NCI-H187 (cell line): ENCODE results near the gene SPOCD1.

Experiments
- DNase-seq, 2 experiments: peaks; one replicate each; lab custom pipeline; 2025; lab: John Stamatoyannopoulos, UW

SPOCD1 gene

GRCh38 chr1:31755850-31756492, 59.9 kb downstream of the SPOCD1 start:
- DNase-seq: no peak

- DNase-seq: no peak
These were observed 60.6 kb downstream of the SPOCD1 start for GRCh38 chr1:31755197-31755611.

GRCh38 chr1:31754397-31754796, 61.4 kb downstream of the SPOCD1 start:
- no peak for DNase-seq

- DNase-seq: no peak
These were observed 62.0 kb downstream of the SPOCD1 start for GRCh38 chr1:31753707-31754349.

- no peak for DNase-seq
These were observed 62.8 kb downstream of the SPOCD1 start for GRCh38 chr1:31752952-31753475.

GRCh38 chr1:31752258-31752657, 63.6 kb downstream of the SPOCD1 start:
- no peak for DNase-seq

GRCh38 chr1:31751822-31752241, 64.0 kb downstream of the SPOCD1 start:
- DNase-seq: no peak

GRCh38 chr1:31750858-31751510, 64.8 kb downstream of the SPOCD1 start:
- no peak for DNase-seq

GRCh38 chr1:31749785-31750735, 65.8 kb downstream of the SPOCD1 start:
- no peak for DNase-seq

GRCh38 chr1:31748365-31748764, 67.5 kb downstream of the SPOCD1 start:
- no peak for DNase-seq

GRCh38 chr1:31747304-31747703, 68.5 kb downstream of the SPOCD1 start:
- DNase-seq: no peak

GRCh38 chr1:31746687-31747086, 69.1 kb downstream of the SPOCD1 start:
- DNase-seq: no peak

GRCh38 chr1:31745946-31746670, 69.7 kb downstream of the SPOCD1 start:
- no peak for DNase-seq

- no peak for DNase-seq
These were observed 70.5 kb downstream of the SPOCD1 start for GRCh38 chr1:31745096-31745945.

- no peak for DNase-seq
These were observed 71.5 kb downstream of the SPOCD1 start for GRCh38 chr1:31744165-31744888.

- no peak for DNase-seq
These were observed 73.2 kb downstream of the SPOCD1 start for GRCh38 chr1:31742462-31743212.
